NCI-H1092 (cell line): ENCODE results near the gene TNFSF8.

Source experiments
- DNase-seq: peaks from one replicate; lab custom pipeline; 2025; lab: John Stamatoyannopoulos, UW

The TNFSF8 gene

DNA sequence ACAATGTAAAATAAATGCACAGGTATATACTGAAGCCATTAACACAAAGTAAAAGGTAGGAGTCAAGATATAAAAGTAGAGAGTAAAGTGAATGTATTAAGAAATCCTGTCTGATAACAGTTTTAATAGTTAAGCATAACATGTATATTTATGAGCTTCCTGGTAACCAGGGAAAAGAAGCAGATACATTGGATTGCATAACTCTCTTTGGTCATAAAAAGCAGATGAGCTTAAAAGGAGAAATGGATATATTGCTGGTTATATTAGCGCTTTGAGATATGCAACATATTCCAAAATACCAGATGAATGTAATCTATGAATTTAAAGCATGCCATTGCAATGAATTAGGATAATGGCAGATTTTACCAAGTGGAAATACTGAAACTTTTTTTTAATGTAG is 6.2 kb upstream of the TNFSF8 start:
- no peak for DNase-seq

GRCh38 chr9:114935119-114935518 is 4.7 kb upstream of the TNFSF8 start:
- DNase-seq = no peak

DNA sequence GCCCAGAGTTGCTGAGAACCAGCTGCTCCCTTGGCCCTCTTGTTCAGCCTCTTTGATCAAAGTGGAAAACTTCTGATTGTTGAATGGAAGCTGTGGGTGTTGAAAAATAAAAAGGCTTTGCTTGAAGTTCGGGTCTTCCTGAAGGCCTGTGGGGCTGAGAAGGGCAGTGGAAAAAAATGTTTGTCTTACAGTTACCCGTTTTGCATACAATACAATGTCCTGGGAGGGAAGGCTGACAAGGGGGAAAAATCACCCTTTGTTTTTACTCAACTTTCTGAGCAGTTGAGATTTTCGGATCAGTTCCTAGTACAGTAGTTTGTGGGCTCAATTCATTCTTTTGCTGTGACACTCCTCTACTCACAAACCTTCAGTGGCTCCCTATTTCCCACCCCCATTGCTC is 2.1 kb upstream of the TNFSF8 start:
- no peak for DNase-seq

- no peak for DNase-seq
Measured at GRCh38 chr9:114931407-114931806, 1.0 kb upstream of the TNFSF8 start.

DNA sequence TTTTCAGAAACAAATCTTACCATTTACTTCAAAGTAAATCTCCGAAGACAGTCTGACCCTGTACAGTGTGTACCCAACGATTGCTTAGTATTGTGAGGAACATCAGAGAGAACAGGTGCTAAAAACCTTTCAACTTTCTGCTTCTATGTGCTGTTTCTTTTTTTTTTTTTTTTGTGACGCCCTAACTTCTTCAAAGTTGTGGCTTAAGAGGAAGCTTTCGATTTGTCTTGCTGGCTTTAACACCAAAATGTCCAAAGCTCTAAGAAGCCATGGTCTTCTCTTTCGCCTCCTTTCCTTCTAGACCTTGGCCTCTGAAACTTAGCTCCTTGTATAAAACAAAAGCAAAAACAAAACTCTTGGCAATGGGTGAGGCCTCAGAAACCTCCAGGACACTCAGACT is 1.2 kb downstream of the TNFSF8 start:
- DNase-seq = no peak

GRCh38 chr9:114928671-114929070 is 1.7 kb downstream of the TNFSF8 start:
- DNase-seq = no peak

GRCh38 chr9:114928136-114928535 is 2.3 kb downstream of the TNFSF8 start:
- no peak for DNase-seq

GRCh38 chr9:114925672-114926071 is 4.7 kb downstream of the TNFSF8 start:
- DNase-seq = no peak

GRCh38 chr9:114925039-114925438 is 5.4 kb downstream of the TNFSF8 start:
- DNase-seq = no peak

DNA sequence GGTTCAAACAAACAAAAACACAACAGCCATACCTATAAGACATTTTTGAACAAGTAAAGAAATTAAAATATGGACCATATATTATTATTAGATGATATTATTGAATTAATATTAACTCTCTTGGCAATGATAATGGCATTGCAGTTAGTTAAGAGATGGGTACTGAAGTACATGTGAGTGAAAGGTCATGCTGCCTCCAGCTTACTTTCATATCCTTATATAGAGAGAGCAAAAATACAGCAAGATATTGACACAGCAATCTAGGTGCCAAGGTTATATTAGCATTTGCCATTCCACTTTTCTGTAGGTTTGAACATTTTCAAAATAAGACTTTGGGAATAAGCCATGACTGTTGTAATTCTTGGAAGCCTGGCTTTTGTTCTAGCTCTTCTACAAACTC is 6.1 kb downstream of the TNFSF8 start:
- DNase-seq = no peak

- no peak for DNase-seq
Measured at GRCh38 chr9:114923918-114924317, 6.5 kb downstream of the TNFSF8 start.

GRCh38 chr9:114921171-114921570 is 9.2 kb downstream of the TNFSF8 start:
- no peak for DNase-seq

GRCh38 chr9:114919611-114920010 is 10.8 kb downstream of the TNFSF8 start:
- DNase-seq = no peak

DNA sequence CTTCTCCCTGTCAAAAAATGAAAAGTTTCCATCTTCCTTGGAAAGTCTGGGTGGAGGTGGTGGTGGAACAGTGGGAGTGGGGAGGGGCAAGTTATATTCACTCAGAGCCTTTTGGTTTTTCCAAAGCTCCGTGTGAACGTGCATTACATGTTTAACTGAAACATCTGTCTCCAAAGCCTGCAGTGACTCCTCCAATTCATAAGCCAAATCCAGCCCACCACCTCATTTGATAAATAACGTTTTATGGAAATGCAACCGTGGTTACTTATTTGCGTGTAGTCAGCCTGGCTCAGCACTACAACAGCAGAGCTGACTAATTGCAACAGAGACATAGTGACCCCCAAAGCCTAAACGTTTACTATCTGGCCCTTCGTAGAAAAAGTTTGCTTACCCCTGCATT is 13.9 kb downstream of the TNFSF8 start:
- DNase-seq = no peak

DNA sequence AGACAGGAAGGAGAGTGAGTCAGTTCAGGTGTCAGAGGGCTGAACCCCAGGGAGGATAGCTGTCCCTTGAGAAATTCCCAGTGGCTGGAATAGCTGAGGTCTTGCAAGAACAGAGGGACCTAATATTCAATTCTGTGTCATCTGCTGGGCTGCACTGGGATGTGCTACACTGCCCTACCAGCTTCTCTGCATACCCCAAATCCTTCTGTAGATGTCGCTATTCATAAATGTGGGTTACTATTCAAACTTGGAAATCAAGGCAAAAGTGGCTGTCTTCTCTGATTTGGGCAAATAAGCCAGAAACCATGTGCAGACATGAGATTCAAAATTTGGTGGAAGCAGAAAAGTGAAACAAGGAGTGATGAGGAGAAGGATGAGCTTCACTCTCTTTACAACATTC is 16.3 kb downstream of the TNFSF8 start:
- DNase-seq = no peak

DNA sequence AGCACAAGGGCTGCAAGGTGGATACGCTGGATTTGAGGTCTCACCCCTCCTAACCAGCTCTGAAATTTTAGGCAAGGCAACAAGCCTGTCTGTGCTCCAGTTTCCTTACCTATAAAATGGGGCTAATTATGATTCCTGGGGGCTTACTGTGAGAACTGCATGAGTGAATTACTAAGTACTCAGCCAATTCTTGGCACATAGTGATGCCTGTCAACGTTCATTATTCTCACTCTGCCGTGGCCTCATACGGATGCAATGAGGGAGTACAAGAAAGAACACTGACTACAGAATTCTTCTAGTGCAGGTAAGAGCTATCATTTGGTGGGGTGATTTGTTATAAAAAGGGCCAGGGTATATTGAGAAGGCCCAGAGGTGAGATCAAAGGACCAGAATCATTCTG is 16.7 kb downstream of the TNFSF8 start:
- DNase-seq = no peak

DNA sequence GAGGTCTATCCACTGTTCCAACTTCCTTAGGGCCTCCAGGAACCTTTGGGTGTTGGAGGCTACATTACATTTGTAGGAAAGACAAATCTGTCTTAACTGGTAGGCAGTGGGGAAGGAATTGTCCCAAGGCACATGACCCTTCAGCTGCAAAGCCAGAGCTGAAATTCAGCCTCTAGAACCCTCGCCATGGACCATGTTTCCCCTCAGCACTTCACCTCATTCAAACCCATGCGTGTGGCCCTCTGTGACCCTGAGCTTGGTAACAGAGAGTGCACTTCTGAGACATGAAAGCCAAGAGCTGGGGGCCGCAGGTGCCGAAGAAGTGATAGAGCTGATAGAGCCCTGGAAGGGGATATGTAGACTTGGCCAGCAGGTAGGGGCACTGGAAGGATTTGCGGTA is 17.2 kb downstream of the TNFSF8 start:
- DNase-seq = no peak

GRCh38 chr9:114911167-114911821 is 19.1 kb downstream of the TNFSF8 start:
- peak; percentile 35 for DNase-seq

DNA sequence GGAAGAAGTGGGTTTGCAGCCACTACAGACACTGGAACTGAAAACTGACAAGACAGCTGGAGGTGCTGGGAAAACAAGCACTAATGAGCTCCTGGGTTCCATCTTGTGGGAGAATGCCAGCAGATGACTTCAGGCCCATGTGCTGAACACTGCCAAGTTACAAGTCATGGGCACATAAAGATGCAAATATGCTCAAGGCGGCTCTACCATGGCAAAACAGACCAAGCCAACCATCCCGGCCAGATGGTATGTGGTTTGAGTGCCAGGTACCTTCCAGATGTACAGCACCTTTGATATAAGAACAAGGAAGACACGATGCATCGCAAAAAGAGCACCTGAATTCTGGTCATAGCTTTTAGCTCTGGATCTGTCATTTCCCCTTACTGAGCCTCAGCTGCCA is 19.9 kb downstream of the TNFSF8 start:
- no peak for DNase-seq

GRCh38 chr9:114909661-114910060 is 20.7 kb downstream of the TNFSF8 start:
- DNase-seq = no peak

GRCh38 chr9:114908805-114909448 is 21.5 kb downstream of the TNFSF8 start:
- no peak for DNase-seq

GRCh38 chr9:114908104-114908622 is 22.2 kb downstream of the TNFSF8 start:
- peak; percentile 73 for DNase-seq

GRCh38 chr9:114906922-114907571 is 23.3 kb downstream of the TNFSF8 start:
- DNase-seq = peak; percentile 66
